PC-3 (cell line): ENCODE measurements around the gene ZNF385A.

Source experiments
- EZH2 ChIP-seq: fragments of 300-600 bp; sonication (generic); IDR thresholded peaks from one replicate; pipeline ENCODE4 v1.6.1; 2017; ENCODE audit warnings: antibody characterized with exemption, mild to moderate bottlenecking, low read length; ENCODE audit not compliant: unreplicated experiment
- EZH2phosphoT487 ChIP-seq: fragments of 300-600 bp; sonication (generic); IDR thresholded peaks from 2 replicates; pipeline ENCODE4 v1.6.1; 2018; ENCODE audit warnings: mild to moderate bottlenecking, antibody characterized with exemption, low read length, borderline replicate concordance
- TF ChIP-seq, protein P1 (sequence below): fragments of 300-600 bp; sonication (generic); conservative IDR thresholded peaks from 2 replicates; pipeline ENCODE4 v1.5.1; 2017; ENCODE audit warnings: antibody characterized with exemption, low read depth, mild to moderate bottlenecking, low read length

DNA sequence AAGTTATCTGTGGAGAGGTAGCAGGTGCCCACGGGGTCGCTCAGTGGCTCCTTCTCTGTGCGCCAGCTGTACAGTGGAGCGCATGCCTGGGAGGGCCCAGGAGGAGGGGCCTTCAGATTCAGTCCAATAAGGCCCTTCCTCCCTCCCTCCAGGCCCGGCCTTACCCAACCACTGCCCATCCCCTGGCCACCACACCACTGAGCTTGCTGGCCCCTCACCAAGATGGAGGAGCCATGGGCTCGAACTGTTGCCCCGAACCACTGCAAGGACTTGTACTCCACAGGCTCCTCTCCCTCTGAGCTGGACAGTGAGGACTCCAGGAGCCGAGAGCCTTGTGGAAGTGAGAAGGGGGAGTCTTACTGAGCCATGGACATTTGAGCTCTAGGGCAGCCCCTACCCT is 24.7 kb upstream of the ZNF385A start:
- TF ChIP-seq, protein P1, sequence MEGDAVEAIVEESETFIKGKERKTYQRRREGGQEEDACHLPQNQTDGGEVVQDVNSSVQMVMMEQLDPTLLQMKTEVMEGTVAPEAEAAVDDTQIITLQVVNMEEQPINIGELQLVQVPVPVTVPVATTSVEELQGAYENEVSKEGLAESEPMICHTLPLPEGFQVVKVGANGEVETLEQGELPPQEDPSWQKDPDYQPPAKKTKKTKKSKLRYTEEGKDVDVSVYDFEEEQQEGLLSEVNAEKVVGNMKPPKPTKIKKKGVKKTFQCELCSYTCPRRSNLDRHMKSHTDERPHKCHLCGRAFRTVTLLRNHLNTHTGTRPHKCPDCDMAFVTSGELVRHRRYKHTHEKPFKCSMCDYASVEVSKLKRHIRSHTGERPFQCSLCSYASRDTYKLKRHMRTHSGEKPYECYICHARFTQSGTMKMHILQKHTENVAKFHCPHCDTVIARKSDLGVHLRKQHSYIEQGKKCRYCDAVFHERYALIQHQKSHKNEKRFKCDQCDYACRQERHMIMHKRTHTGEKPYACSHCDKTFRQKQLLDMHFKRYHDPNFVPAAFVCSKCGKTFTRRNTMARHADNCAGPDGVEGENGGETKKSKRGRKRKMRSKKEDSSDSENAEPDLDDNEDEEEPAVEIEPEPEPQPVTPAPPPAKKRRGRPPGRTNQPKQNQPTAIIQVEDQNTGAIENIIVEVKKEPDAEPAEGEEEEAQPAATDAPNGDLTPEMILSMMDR: no peak
- TF ChIP-seq EZH2phosphoT487 (no peak), EZH2 (no peak)
